Activated T-helper 1 cell treated with Interleukin-2 at 50 U/mL for 16 hours (primary cell): ENCODE results near the gene SLX1B.
A peak's percentile ranks its signal among the peaks of the same experiment; 100 is the strongest.
"Not testable (repeated sequence)": the region's sequence is repeated elsewhere in the genome, so short reads cannot be mapped to it uniquely, and the experiment has no call there.

Experiments
- DNase-seq: peaks from one replicate; pipeline ENCODE4 v3.0.0-alpha.2; 2020; ENCODE audit warnings: low read depth

The SLX1B gene

GRCh38 chr16:29454269-29454668 is at the start of gene SLX1B, which contains the start of gene BOLA2:
TSS of gene SLX1B (plus strand) at chr16:29454533.
TSS of gene BOLA2 (minus strand) at chr16:29454351. CDS start at chr16:29454253, 98 bp downstream.
- DNase-seq = not testable (repeated sequence)

- not testable (repeated sequence) for DNase-seq
These were observed 49.1 kb upstream of the SLX1B start for GRCh38 chr16:29405249-29405648.

DNA sequence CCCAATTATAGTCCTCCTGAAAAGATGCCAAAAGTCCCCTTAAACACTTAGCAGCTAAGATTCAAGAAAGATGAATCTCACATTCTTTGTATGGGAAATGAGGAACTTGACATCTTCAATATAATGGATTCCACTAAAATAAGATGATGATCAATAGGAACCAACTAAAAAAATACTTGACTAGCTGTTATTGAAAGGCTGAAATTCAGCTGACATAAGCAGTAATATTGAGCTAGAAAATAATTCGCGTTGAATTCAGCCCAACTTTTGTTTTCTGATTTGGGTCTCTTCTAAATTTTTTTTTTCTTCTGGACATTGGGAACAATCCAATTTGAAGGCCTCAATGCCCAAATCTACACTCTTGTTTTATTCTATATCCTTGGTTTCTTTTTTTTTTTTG is 30.7 kb upstream of the SLX1B start:
- not testable (repeated sequence) for DNase-seq

DNA sequence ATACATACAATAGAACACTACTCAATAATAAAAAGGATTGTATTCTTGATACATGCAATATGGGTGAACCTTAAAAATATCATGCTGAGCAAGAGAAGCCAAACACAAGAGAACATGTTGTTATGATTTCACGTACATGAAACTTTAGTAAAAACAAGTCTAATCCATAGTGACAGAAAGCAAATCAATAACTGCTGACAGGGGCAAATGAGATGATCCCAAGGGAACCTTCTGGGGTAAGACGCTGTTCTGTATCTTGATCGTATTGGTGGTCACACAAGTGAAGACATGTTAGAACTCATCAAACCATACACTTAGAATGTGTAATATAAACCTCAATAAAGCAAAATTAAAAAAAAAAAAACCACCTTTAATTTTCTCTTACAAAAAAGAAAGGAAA is 28.9 kb upstream of the SLX1B start:
- DNase-seq = not testable (repeated sequence)

GRCh38 chr16:29453754-29454153 is 579 bp upstream of the SLX1B start:
- DNase-seq = not testable (repeated sequence)

DNA sequence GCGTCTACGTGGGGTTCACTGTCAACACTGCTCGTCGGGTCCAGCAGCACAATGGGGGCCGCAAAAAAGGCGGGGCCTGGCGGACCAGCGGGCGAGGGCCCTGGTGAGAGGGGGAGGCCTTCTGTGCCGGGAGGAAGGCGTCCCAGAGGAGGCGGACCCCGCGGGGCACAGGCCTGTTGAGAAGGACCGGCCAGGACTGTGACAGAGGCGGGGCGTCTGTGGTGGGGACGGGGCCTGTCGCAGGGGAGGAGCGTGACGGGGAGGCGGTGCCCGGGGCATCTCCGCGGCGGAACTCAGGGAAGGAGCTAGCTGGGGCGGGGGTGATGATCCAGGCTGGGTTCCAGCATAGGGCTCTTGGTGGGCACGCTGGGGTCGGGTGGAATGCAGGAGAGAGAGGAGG is 495 bp downstream of the SLX1B start:
- not testable (repeated sequence) for DNase-seq

GRCh38 chr16:29457660-29458059 is 3.3 kb downstream of the SLX1B start:
- not testable (repeated sequence) for DNase-seq

DNA sequence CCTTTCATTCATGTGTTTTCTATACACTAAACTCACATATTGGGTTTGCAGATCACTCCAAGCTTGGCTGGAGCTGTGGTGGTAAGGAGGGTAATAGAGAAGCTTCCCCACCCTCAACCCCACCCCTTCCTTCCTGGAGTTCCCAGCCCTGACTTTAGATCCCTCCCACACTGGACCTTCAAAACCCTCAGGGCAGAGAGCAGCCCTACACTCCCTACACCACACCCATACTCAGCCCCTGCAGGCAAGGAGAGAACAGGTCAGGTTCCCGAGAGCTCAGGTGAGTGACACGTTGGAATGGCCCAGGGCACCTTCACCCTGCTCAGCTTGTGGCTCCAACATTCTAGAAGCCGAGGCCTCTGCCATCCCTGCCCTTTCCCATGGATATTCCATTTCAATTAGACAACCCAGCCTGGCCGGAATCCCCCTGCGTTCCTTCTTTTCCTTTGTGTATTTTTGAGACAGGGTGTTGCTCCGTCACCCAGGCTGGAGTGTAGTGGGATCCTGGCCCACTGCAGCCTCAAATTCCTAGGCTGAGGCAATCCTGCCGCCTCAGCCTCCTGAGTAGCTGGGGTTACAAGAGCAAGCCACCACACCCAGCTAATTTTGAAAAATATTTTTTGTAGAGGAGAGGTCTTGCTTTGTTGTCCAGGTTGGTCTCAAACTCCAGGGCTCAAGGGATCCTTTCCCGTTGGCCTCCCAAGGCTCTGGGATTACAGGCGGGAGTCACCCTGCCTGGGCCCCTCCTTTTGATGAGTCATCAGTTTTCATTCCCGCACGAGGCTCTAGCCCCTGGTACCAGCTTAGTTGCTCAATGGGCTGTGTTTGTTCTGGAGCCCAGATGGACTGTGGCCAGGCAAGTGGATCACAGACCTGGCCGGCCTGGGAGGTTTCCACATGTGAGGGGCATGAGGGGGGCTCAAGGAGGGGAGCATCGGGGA is 5.6 kb downstream of the SLX1B start, which contains the start of gene SULT1A4:
SULT1A4 (plus strand) TSS at position 208 of the 941 bp plus-strand sequence. CDS start 1,473 bp downstream, outside the sequence.
- DNase-seq = not testable (repeated sequence)

DNA sequence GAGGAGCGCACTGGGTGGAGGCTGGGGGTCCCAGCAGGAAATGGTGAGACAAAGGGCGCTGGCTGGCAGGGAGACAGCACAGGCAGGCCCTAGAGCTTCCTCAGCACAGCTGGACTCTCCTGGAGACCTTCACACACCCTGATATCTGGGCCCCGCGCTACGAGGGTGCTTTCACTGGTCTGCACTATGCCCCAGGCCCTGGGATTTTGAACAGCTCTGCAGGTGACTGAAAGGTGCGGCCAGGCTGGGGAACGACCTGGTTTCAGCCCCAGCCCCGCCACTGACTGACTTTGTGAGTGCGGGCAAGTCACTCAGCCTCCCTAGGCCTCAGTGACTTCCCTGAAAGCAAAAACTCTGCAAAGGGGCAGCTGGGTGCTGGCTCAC is 6.3 kb downstream of the SLX1B start:
- not testable (repeated sequence) for DNase-seq

GRCh38 chr16:29465985-29466824 is 11.9 kb downstream of the SLX1B start:
- not testable (repeated sequence) for DNase-seq

DNA sequence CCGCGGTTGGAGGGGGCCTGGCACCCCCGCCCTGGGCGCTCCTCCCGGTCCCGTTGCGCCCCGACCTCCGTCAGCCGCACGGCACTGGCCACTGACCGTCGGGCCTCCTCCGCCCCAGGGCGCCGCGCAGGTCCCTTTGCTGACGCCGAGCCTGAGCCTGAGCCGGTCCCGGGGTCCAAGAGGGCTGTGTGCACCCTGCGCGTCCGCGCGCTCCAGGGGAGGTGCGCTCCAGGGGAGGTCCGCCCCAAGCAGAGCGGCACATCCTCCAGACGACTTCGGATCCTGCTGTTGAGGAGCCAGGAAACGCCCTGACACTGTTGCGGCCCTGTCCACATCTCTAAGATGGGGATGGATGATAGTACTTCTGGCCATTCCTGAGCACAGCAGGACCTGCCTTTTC is 12.6 kb downstream of the SLX1B start:
- DNase-seq = not testable (repeated sequence)

GRCh38 chr16:29467654-29468366 is 13.5 kb downstream of the SLX1B start:
- DNase-seq = not testable (repeated sequence)

- peak; percentile 33 for DNase-seq
These were observed 15.3 kb downstream of the SLX1B start for GRCh38 chr16:29469660-29470059.

GRCh38 chr16:29472065-29472464 is 17.7 kb downstream of the SLX1B start:
- not testable (repeated sequence) for DNase-seq

DNA sequence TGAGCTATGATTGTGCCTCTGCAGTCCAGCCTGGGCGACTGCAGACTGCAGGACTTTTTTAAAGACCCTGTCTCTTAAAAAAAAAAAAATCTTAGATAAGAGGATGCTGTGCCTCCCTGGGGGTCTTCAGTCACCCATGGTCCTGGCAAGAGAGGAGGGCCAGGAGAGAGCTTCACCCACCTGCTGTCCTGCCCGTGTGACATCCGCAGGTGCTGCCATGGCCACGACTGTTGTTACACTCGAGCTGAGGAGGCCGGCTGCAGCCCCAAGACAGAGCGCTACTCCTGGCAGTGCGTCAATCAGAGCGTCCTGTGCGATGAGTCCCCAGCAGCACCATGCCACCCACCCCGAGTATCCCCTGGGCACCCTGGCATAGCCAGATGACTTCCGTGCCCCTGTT is 27.9 kb downstream of the SLX1B start:
- not testable (repeated sequence) for DNase-seq

GRCh38 chr16:29506308-29506707 is 52.0 kb downstream of the SLX1B start, which contains the start of gene NPIPB12:
TSS of gene NPIPB12 (minus strand) at chr16:29506408.
- DNase-seq = not testable (repeated sequence)
